LNCaP clone FGC (cell line): ENCODE data around the gene MMP14.
A peak's percentile ranks its signal among the peaks of the same experiment; 100 is the strongest.
"Not testable (repeated sequence)": the region's sequence is repeated elsewhere in the genome, so short reads cannot be mapped to it uniquely, and the experiment has no call there.

Experiments used
- DNase-seq: peaks from one replicate; pipeline ENCODE4 v3.0.0-alpha.2; 2011; ENCODE audit warnings: low read depth
- H3K4me3 ChIP-seq: 2 replicates; pipeline ENCODE4 v1.5.1; 2011; ENCODE audit warnings: mild to moderate bottlenecking, low read depth, low read length, control low read depth
- TF ChIP-seq, protein P1 (sequence below): IDR thresholded peaks from 2 replicates; pipeline ENCODE4 v1.5.1; 2012; ENCODE audit warnings: mild to moderate bottlenecking; ENCODE audit not compliant: control insufficient read depth, insufficient read depth; ENCODE audit errors: extremely low read depth

Gene MMP14

DNA sequence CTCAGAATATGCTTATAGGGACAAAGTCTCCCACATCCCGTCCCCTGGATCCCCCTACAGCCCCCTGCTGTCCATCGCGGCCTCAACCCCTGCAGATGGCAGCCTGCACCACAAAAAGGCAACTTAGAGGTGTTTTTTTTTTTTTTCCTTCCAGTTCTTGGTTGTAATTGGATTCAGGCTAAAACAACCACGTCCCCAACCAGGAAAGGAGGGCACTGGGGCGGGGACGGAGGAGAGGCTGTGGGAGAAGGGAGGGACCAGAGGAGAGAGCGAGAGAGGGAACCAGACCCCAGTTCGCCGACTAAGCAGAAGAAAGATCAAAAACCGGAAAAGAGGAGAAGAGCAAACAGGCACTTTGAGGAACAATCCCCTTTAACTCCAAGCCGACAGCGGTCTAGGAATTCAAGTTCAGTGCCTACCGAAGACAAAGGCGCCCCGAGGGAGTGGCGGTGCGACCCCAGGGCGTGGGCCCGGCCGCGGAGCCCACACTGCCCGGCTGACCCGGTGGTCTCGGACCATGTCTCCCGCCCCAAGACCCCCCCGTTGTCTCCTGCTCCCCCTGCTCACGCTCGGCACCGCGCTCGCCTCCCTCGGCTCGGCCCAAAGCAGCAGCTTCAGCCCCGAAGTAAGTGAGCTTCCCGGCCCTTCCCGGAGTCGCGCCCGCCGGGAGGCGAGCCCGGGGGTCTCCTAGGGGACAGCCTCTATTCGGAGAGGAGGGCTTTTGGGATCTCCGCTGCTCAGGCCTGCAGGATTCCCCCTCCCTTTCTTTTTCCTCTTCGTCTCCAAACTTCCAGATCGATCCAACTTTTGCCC is at the start of gene MMP14:
Gene MMP14, plus strand, starts transcription at position 285 of the 813 bp plus-strand sequence. Its CDS starts 233 bp downstream, at position 518.
- TF ChIP-seq, protein P1, sequence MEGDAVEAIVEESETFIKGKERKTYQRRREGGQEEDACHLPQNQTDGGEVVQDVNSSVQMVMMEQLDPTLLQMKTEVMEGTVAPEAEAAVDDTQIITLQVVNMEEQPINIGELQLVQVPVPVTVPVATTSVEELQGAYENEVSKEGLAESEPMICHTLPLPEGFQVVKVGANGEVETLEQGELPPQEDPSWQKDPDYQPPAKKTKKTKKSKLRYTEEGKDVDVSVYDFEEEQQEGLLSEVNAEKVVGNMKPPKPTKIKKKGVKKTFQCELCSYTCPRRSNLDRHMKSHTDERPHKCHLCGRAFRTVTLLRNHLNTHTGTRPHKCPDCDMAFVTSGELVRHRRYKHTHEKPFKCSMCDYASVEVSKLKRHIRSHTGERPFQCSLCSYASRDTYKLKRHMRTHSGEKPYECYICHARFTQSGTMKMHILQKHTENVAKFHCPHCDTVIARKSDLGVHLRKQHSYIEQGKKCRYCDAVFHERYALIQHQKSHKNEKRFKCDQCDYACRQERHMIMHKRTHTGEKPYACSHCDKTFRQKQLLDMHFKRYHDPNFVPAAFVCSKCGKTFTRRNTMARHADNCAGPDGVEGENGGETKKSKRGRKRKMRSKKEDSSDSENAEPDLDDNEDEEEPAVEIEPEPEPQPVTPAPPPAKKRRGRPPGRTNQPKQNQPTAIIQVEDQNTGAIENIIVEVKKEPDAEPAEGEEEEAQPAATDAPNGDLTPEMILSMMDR: no peak
- peak within 1 kb of the TSS; percentile 35 for H3K4me3 ChIP-seq
- DNase-seq: no peak

DNA sequence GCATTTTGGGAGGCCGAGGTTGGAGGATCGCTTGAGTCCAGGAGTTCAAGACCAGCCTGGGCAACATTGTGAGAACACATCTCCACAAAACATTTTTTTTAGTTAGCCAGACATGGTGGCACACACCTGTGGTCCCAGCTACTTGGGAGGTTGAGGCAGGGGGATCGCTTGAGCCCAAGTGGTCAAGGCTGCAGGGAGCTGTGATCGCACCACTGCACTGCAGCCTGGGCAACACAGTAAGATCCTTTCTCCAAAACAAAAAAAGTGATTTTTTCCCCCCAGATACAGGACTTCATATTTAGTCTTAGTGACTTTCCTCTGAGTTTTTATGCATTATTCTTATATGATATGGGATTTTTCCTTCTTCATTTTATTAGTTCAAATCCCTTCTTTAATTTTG is 49.7 kb upstream of the MMP14 start:
- no peak overlapping the region for H3K4me3 ChIP-seq
- DNase-seq: no peak
- TF ChIP-seq, protein P1: no peak

DNA sequence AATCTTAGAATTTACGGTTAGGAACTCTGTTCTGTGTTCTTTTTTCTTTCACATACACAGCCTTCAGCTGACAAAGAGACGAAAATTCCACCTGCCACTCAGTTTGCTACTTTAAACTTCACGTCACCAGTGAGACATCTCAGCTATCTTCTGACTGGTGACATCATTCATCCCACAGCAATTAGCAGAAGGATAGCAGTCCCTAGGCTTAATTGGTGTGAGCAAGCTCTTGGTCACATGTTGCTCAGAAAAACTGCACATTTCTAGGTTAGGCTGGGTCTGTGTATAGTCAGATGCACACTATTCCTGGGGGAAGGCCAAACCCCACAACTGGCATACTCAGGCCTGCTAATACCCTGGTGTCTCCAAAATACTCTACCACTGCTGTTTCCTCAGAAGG is 45.1 kb upstream of the MMP14 start:
- no peak overlapping the region for H3K4me3 ChIP-seq
- TF ChIP-seq, protein P1: no peak
- no peak for DNase-seq

DNA sequence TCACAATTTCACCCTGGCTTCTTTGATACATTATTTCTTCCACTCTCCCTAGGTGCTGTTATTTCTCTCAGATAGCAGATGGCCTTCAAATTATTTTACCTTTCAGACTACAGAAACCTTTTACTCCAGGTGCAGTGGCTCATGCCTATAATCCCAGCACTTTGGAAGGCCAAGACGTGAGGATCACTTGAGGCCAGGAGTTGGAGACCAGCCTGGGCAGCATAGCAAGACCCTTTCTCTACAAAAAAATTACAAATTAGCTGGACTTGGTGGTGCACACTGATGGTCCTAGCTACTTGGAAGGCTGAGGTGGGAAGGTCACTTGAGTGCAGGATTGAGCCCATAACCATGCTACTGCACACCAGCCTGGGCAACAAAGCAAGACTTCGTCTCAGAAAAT is 44.2 kb upstream of the MMP14 start:
- no peak overlapping the region for H3K4me3 ChIP-seq
- no peak for DNase-seq
- TF ChIP-seq, protein P1: no peak

DNA sequence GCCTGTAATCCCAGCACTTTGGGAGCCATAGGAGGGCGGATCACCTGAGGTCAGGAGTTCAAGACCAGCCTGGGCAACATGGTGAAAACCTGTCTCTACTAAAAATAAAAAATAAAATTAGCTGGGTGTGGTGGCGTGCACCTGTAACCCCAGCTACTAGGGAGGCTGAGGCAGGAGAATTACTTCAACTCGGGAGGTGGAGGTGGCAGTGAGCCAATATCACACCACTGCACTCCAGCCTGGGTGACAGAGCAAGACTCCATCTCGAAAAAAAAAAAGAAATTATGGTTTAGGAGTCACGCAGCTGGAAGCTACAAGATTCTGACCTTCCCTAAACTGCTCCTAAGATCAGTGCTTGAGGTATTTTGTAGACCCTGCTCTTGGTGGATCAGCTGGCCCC is 42.8 kb upstream of the MMP14 start:
- DNase-seq, H3K4me3 ChIP-seq: not testable (repeated sequence)

DNA sequence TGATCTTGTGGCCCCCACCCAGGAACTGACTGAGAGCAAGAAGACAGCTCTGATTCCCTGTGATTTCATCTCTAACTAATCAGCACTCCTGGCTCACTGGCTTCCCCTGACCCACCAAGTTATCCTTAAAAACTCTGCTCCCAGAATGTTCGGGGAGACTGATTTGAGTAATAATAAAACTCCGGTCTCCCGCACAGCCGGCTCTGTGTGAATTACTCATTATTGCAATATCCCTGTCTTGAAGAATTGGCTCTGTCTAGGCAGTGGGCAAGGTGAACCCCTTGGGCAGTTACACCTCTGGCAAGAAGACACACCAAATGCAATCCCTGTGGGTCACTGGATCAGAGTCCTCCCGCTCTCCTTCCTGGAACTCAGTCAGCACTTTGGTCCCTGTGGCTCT is 42.4 kb upstream of the MMP14 start:
- no peak overlapping the region for H3K4me3 ChIP-seq
- TF ChIP-seq, protein P1: no peak

DNA sequence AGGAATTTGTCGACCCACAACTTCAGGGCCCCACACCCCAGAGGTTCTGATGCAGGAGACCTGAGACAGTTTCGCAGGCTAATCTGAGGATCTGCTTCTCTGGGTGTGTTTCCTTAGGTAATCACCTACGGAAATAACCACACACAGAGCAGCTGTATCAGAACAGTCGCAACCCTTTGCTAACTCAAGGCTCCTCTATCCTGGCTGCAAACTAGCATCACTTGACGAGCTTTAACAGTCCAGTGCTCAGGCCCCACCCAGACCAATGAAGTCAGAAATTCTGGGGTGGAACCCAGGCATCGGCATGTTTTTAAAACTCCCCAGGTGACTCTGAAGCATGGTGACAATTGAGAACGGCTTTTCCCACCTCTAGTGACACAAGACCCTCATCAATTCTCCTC is 41.8 kb upstream of the MMP14 start:
- TF ChIP-seq, protein P1: no peak
- no peak overlapping the region for H3K4me3 ChIP-seq
- DNase-seq: no peak

More for the DNA sequence above, 42.4 kb upstream of the MMP14 start:
- DNase-seq: no peak
